Prostate gland (tissue), 2 donors: Measurements from ENCODE around the gene SMTN. TPM values are rescaled to one million over a fixed set of nuclear protein-coding genes. Genes with fewer than 3 reads are reported as not detected.

Source experiments
- DNase-seq: peaks from one replicate; pipeline ENCODE4 v3.0.0-alpha.2; 2019; ENCODE audit warnings: low spot score
- H3K27ac ChIP-seq, 2 donors: fragments of 200-600 bp; sonication (generic); 2 replicates each; pipeline ENCODE4 v1.5.1; 2017 to 2019
- H3K27me3 ChIP-seq: fragments of 200-600 bp; sonication (generic); replicated peaks from 2 replicates; pipeline ENCODE4 v1.5.1; 2019; ENCODE audit not compliant: insufficient read depth
- H3K36me3 ChIP-seq, 2 donors: fragments of 200-600 bp; sonication (generic); 1 replicate in 1 of 2; 2 replicates in 1 of 2; pipeline versions ENCODE4 v1.5.1 to v1.8.1; 2017 to 2019
- H3K4me1 ChIP-seq: fragments of 200-600 bp; sonication (generic); replicated peaks from 2 replicates; pipeline ENCODE4 v1.5.1; 2019
- H3K4me3 ChIP-seq, 2 donors: fragments of 200-600 bp; sonication (generic); 2 replicates each; pipeline ENCODE4 v1.5.1; 2017 to 2019
- H3K9me3 ChIP-seq: fragments of 200-600 bp; sonication (generic); 2 replicates; pipeline ENCODE4 v1.5.1; 2017
- POLR2A ChIP-seq: fragments of 450-650 bp; IDR thresholded peaks from one replicate; pipeline ENCODE4 v1.6.1; 2016; ENCODE audit warnings: antibody characterized with exemption, mild to moderate bottlenecking
- POLR2AphosphoS5 ChIP-seq: sonication (generic); formaldehyde crosslinking; IDR thresholded peaks from one replicate; pipeline ENCODE4 v1.6.1; 2017; ENCODE audit warnings: antibody characterized with exemption
- WGBS: methylation state at CpG from one replicate; pipeline ENCODE4 v1.1.5; 2018; 5-methylcytosine and 5-hydroxymethylcytosine counted together
- intact Hi-C: fragments of 100-400 bp; cut with DNase I; formaldehyde crosslinking; loops from one replicate; pipeline ENCODE4 v1.14.2; 2022
- total RNA-seq, 2 donors: library from RNA; depleted of rRNA; stranded (reverse); fragments of >200 nt; gene quantifications; one replicate each; pipeline ENCODE4 v1.1.0, GENCODE V29; 2016
- TF ChIP-seq, protein P1 (sequence below), 4 experiments: fragments of 200-600 bp in 2 of 4; fragments of 450-650 bp in 2 of 4; sonication (generic) in 2 of 4; IDR thresholded peaks; 1 replicate in 3 of 4; 2 replicates in 1 of 4; pipeline ENCODE4 v1.5.1; 2016 to 2019; ENCODE audit warnings: antibody characterized with exemption in 4 of 4, mild to moderate bottlenecking in 2 of 4, moderate library complexity in 2 of 4

Gene SMTN
- total RNA-seq, 2 donors from 2014 or later: 200 to 209 TPM

- no peak for DNase-seq
- Histone ChIP-seq H3K4me1 (no peaks in the 10 kb centered on the region), H3K27me3 (no peaks in the 10 kb centered on the region), H3K36me3 (peaks cover 0 to 12% of the 10 kb centered on the region in 2 donors), H3K9me3 (no peaks in the 10 kb centered on the region), H3K4me3 (no peak overlapping the region), H3K27ac (peak overlapping the region; percentile 90 to 97)
- TF ChIP-seq POLR2AphosphoS5 (peak; percentile 62), POLR2A (no peak)
- intact Hi-C loops: no loop called here
- 73% methylated on average over 8 of the region's 8 CpGs for WGBS
Measured at GRCh38 chr22:31102441-31103081, 21.4 kb downstream of the SMTN start.

- Histone ChIP-seq H3K27ac (peak overlapping the region; percentile 90 to 97), H3K36me3 (peaks cover 0 to 12% of the 10 kb centered on the region in 2 donors), H3K27me3 (no peaks in the 10 kb centered on the region), H3K4me3 (no peak overlapping the region), H3K4me1 (peaks cover 3% of the 10 kb centered on the region), H3K9me3 (no peaks in the 10 kb centered on the region)
- no peak for DNase-seq
- 79% methylated on average over 2 of the region's 2 CpGs for WGBS
- intact Hi-C loops: no loop called here
- TF ChIP-seq POLR2A: no peak
Measured at GRCh38 chr22:31103111-31103510, 22.0 kb downstream of the SMTN start.

DNA sequence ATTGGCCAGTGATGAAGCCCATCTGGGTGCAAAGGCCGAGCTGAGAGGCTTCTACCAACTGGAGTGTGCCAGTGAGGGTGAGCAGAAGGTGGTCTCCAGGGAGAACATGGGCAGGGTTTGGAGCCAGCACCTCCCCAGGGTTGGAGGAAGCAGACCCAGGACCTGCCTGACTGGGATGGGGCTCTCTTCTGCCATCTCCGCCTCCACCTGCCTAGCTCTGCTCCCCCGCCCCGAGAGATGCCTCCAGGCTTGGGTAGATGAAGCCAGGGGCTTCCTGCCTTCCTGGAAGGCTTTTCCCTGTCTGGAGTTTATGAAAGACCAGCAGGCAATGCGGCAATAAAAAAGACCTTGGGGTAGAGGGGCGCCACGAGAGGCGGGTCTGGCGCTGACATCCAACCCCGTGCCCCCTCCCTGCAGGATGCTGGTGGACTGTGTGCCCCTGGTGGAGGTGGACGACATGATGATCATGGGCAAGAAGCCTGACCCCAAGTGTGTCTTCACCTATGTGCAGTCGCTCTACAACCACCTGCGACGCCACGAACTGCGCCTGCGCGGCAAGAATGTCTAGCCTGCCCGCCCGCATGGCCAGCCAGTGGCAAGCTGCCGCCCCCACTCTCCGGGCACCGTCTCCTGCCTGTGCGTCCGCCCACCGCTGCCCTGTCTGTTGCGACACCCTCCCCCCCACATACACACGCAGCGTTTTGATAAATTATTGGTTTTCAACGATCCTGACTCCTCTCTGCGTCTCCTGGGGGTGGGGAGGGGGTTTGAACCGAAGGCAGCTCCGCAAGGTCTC lies 23.0 kb downstream of the SMTN start:
- Histone ChIP-seq H3K27ac (peak overlapping the region; percentile 90 to 97), H3K27me3 (no peaks in the 10 kb centered on the region), H3K36me3 (peaks cover 0 to 12% of the 10 kb centered on the region in 2 donors), H3K4me3 (no peak overlapping the region), H3K9me3 (no peaks in the 10 kb centered on the region), H3K4me1 (peaks cover 4% of the 10 kb centered on the region)
- 77% methylated on average over 33 of the region's 33 CpGs for WGBS
- intact Hi-C loops: loop anchor here (2.0 kb wide), 1 partner anchor 13 kb away; no protein-coding TSS in a partner anchor
- TF ChIP-seq POLR2A (no peak), POLR2AphosphoS5 (peak; percentile 25)
- DNase-seq: no peak

- peak overlapping the region; percentile 90 to 97 for H3K27ac ChIP-seq
Measured at GRCh38 chr22:31104869-31105268, 23.8 kb downstream of the SMTN start.

GRCh38 chr22:31105282-31105929 lies 24.3 kb downstream of the SMTN start:
- no peaks in the 10 kb centered on the region for H3K27me3 ChIP-seq
- peaks cover 4% of the 10 kb centered on the region for H3K4me1 ChIP-seq
- no peaks in the 10 kb centered on the region for H3K9me3 ChIP-seq
- 74% methylated on average over 11 of the region's 11 CpGs for WGBS
- TF ChIP-seq, protein P1, sequence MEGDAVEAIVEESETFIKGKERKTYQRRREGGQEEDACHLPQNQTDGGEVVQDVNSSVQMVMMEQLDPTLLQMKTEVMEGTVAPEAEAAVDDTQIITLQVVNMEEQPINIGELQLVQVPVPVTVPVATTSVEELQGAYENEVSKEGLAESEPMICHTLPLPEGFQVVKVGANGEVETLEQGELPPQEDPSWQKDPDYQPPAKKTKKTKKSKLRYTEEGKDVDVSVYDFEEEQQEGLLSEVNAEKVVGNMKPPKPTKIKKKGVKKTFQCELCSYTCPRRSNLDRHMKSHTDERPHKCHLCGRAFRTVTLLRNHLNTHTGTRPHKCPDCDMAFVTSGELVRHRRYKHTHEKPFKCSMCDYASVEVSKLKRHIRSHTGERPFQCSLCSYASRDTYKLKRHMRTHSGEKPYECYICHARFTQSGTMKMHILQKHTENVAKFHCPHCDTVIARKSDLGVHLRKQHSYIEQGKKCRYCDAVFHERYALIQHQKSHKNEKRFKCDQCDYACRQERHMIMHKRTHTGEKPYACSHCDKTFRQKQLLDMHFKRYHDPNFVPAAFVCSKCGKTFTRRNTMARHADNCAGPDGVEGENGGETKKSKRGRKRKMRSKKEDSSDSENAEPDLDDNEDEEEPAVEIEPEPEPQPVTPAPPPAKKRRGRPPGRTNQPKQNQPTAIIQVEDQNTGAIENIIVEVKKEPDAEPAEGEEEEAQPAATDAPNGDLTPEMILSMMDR (IDR thresholded peaks at IDR 0.05): no peak
- TF ChIP-seq POLR2AphosphoS5: no peak
- TF ChIP-seq POLR2A: no peak
- no peak for DNase-seq
- intact Hi-C loops: loop anchor here (2.0 to 5.0 kb wide), 2 partner anchors 15 to 42 kb away; no protein-coding TSS in a partner anchor
- peak overlapping the region in 1 of 2 donors; percentile 64 for H3K4me3 ChIP-seq
- peak overlapping the region; percentile 90 to 97 for H3K27ac ChIP-seq
- H3K36me3 ChIP-seq: peaks cover 0 to 1% of the 10 kb centered on the region in 2 donors

More at GRCh38 chr22:31104869-31105268, 23.8 kb downstream of the SMTN start:
- intact Hi-C loops: loop anchor here (2.0 to 5.0 kb wide), 2 partner anchors 14 to 42 kb away; no protein-coding TSS in a partner anchor
- no peaks in the 10 kb centered on the region for H3K27me3 ChIP-seq
- H3K36me3 ChIP-seq: peaks cover 0 to 7% of the 10 kb centered on the region in 2 donors
- 47% methylated on average over 16 of the region's 35 CpGs for WGBS
- no peak for DNase-seq
- H3K9me3 ChIP-seq: no peaks in the 10 kb centered on the region
- no peak overlapping the region for H3K4me3 ChIP-seq
- TF ChIP-seq POLR2AphosphoS5 (no peak), POLR2A (no peak)
- TF ChIP-seq, protein P1 (IDR thresholded peaks at IDR 0.05): peak in 2 of 4 experiments; percentile 23 to 24
- H3K4me1 ChIP-seq: peaks cover 4% of the 10 kb centered on the region
